Retina (tissue), 1 donor: ENCODE data around the gene TMEM273.

Experiments
- DNase-seq: peaks from one replicate; pipeline ENCODE4 v3.0.0-alpha.2; 2016

The TMEM273 gene

DNA sequence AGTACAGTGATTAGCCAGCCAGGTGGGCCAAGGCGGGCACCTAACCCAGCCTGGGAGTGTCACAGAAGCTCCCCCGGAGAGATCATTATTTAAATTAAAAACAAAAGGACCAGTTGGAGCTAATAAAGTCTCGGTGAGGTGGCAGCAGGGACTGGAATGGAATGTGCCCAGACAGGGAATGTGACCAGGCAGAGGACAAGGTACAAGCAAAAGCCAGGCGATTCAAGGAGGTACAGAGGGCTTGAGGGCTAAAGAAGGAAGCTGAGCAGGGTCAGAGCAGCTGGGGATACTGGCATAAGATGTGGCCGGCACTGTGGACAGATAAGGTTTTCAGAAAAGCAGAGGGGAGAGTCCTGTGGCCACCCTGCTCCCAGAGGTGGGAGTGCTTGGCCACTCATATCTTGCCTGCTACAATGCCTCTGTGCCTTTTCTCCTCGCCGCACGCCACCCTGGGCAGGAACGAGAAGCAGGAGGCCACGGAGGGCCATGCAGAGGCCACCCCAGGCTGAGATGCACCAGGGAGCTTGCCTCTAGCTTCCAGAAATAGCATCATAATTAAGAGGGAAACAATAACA lies 13.2 kb downstream of the TMEM273 start:
- DNase-seq, result no peak

DNA sequence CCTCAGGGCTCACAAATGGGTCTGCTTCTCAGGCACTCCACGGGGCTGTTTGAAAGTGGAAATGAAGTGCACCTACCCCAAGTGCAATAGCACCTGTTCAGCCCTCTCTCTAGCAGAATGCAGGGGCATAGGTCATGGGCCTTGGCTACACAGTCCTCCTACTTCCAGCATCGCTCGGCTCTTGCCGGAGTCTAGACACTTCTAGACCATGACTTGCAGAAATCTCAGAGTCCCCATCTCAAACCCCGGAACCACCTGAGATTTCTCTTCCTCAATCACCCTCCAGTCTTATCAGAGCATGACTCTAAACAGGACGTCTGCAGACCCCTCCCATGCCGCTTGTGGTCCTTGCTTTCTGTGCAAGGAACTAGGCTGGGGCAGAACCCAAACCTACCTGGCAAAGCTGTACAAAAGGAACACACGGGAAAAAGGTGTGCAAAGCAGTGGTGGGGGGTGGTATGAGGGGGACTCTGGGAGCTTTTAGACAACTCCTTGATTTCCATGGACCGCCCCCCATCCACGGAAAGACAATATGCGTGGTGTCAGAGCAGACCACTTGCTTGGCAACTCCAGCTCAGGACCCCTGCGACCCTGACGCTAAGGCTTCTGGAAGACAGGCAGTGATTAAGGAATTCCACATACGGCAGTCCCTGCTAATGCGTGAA lies 13.8 kb downstream of the TMEM273 start:
- DNase-seq, result no peak

GRCh38 chr10:49173853-49174252 lies 14.3 kb downstream of the TMEM273 start:
- no peak for DNase-seq

- DNase-seq, result no peak
Observed at GRCh38 chr10:49173201-49173772, 14.9 kb downstream of the TMEM273 start.

DNA sequence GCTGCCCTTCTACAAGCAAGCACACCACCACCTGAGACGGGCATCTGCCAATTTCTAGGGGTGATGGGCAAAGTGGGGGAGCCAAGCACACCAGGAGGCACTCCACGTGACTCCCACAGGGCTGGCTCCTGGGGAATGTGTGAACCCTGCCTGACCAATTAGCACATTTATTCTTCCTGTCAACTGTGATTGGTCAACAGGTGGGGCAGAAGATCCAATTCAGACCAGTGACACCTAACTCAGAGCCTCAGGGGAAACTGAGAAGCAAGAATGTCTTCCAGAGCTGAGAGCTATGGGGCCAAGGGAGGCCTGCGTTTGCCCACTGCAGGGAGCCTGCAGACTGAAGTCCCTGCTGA lies 15.4 kb downstream of the TMEM273 start:
- no peak for DNase-seq

DNA sequence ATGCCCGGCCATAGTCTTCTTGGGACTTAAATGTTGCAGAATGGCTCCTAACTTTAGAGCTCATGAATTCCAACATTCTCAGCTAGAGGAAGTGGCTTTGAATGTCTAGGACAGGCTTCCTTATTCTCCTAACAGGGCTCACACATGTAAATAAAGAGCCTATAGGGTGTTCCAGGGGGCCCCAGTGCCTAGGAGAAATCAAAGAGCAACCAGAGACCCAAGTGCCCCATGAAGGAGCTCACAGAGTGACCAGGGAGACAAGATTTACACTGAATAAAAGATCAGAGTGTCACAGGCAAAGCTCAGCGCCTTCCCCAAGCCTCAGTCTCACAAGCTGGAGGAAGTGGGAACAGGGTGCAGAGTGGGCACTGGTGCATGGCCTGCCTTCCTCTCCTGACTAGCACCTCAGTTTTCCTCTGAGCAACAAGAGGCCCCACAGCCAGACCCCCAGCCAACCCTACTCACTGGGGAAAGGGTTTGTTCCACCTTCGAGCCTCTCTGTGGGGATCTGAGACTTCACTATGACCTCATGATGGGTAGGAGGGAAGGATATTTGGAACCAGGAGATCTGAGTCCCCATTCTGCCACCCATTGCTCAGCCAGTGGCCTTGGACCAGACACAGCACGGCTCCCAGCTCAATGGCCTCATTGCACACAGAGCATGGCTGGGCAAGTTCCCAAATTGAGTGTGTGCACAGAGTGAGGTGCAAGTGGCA lies 16.0 kb downstream of the TMEM273 start:
- DNase-seq, result no peak

- DNase-seq, result no peak
Observed at GRCh38 chr10:49171326-49172060, 16.7 kb downstream of the TMEM273 start.

DNA sequence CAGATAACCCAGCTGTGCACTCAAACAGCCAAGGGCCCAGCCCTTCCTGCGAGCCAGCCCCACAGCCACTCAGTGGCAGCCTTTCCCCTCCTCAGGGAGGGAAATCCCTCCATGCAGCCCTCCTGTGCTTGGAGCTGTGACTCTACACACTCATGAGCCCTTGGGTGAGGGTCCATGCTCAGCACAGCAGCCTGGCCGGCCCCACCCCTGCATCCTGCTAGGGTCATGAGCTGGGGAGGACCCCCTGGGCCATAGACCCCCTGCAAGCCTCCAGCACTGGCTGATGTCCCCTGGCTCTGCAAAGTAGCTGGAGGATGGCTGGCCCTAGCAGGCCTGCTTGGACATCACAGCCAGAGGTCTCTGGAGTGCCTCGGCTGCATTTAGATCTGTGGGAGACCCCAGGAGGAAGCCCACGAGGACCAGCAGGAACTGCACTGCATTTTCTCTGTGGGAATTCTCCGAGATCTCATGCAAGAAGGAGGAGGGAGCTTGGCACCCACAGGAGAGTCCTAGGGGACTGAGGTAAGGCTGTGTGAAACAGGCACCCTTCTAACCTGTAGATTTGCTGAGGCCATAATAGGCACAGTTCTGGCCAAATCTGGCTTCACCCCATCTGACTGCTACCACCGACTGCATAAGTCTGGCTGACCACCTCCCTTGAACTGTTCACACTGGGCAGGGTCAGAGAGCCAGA lies 17.4 kb downstream of the TMEM273 start:
- DNase-seq, result no peak

- DNase-seq, result no peak
Observed at GRCh38 chr10:49169776-49170175, 18.4 kb downstream of the TMEM273 start.

- no peak for DNase-seq
Observed at GRCh38 chr10:49168831-49169500, 19.2 kb downstream of the TMEM273 start.

DNA sequence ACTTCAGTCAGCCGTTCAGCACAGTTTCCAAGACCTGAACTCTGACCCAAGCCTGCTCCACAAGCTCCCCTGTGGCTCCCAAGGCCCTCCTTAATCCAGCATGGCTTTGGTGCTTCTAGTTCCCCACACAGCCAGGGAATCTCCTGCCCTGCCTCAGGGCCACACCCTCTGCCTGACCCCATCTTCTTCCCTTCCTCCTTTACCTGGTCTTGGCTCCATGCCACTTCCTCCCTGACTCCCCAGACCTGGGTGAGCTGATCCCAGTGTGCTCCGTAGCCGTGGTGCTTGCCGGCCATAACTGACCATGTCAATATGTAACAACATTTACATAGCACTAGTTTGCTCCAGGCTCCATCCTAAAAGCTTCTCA lies 20.0 kb downstream of the TMEM273 start:
- no peak for DNase-seq

DNA sequence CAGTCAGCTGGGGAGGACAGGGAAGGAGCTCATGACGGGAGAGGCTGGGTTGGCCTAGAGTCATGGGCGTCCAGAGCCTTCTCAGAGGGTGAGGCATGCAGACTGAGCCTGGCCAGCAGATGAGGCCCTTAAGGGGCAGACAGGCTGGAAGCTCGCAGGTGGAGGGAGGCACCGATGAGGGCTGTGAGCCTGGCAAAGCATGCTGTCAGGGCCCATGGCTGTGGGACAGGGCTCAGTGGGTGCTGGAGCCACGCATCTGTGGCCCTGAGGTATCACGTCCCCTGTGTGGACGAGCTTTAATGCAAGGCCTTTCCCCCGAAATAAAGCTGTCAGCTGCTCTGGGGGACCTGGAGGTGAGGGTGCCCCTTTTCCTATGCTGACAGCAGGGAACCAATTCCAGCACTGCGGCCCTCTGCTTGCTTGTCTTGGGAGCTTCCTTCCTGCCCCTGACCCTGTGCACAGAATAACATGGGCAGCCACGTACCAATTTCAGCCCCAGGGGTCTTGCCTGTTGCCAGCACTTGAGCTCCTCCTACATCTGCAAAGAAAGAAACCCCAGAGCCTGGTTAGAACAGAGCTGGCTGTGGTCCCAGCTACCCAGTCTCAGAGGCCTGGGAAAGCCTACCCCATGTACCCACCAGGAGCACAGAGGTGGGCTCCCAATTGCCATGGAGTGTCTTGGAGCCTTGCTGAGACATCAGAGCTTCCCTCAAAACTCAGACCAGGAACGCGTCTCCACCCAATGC lies 20.6 kb downstream of the TMEM273 start:
- no peak for DNase-seq

DNA sequence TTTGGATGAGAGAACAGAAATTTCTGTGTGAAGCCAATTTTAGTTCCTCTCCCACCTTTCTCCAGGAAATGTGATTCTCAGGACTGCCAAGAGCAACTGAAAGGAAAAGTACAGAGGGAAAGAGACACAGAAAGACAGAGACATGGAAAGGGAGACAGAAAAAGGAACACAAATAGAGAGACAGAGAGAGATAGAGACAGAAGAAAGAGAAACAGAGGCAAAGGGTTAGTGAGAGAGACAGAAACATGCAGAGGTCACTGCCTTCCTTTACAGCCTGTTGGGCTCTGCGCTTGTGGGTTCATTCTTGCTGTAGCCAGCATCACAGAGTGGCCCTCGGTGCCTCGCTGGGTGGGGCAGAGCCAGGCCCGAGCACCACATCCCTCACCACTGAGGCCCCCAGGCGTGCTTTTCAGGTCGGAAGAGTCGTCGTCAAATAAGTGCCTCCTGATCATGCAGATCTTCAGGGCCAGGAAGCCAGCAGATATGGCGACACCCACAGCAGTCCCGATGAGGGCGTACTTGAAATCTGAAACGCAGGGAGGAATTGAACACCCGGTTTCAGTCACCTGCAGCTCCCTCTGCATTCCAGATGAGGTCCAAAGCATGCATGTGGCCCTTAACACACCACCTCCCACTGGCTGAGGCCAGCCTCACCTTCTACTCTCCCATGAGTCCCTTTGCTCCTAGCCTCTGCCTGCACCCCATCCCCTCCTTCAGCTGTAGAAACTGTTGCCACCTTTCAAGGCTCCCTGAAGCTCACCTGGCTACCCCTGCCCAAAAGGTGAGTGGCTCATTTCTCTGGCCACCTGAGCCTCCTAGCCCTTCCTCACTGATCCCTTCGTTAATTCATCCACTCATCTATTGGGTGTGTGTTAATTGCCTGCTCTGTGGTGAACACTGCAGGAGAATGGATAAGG lies 21.4 kb downstream of the TMEM273 start:
- no peak for DNase-seq

DNA sequence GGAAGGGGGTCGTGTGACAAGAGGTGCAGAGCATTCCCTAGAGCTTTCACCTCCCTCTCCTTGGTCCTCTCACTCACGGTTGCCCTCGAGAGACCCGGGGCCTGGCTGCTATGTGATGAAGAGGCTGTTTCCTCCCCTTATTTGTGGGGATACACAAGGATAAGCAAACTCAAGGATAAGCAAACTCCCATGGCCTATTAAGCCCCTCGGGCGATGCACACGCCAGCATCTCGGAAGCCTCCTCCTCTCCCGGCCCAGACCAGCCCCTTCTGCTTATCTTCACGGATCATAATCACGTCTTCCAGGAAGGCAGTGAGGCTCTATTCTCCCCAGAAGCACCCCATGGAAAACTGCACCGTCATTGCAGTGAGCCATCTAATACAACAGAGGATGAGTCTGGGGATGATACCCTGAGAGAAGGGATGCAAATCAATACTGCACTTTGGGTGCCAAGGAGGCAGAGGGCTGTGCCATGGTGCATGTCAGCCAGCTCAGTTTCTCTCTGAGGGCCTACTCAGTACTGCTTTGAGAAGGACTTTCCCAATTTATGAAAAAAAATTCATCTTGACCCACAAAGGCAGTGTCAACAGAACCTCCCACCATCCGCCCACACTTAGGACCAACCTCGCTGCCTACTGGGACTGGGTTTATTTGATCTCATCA lies 22.2 kb downstream of the TMEM273 start:
- no peak for DNase-seq

GRCh38 chr10:49165259-49165658 lies 22.9 kb downstream of the TMEM273 start:
- no peak for DNase-seq

DNA sequence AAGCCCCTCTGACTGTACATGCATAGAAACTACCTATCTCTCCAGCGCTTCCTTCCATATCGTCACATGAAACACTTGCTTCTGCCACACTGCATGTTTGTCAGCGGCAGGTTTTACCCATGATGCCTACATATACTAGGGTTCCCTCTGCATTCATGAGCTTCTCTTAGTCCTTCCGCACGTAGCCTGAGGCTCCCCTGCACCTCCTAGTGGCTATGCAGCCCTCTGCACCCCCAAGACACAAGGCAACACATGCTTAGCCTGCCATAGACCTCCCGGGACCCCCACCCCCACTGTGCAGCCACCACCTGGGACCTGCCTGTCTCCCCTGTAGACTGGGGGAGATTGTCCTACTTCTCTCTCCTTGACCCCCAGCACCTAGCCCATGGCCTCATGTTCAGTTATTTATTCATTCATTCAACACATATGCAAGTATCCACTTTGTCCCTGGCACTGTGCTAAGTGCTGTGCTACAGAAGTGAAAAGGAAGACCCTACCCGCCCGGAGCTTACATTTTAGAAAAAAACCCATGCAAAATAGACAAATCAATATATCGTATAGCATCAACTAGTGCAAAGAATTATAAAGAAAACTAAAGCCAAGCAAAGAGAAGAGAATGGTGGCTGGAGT lies 23.5 kb downstream of the TMEM273 start:
- peak; percentile 43 for DNase-seq

- no peak for DNase-seq
Observed at GRCh38 chr10:49163741-49164140, 24.4 kb downstream of the TMEM273 start.

DNA sequence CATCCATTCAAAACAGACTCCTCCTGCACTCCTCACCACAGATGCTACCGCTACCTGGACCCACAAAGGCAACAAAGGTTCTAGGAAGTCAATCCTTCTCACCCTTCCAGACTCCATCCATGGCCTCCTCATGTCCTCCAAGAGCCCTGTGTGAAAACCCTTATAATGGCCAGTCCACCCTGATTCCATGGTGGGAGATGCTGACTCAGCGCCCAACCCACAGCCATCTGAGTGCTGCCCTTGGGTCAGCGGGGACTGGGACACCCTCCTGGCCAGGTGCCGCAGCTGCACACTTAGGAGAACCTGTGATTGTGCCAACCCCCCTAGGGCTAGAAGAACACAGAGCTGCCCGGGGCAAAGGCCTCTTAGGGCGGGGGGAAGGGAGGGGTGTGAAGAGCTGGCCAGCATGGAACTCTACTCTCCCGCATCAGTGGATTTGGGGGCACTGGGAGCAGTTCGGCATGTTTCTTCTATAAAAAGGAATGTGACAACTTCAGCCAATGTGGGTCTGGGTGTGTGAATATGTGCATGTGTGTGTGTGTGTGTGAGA lies 25.4 kb downstream of the TMEM273 start:
- DNase-seq, result no peak

GRCh38 chr10:49162063-49162462 lies 26.1 kb downstream of the TMEM273 start:
- no peak for DNase-seq
